Liver (tissue), 9 donors: ENCODE measurements around the gene AHI1. TPM values are rescaled to one million over a fixed set of nuclear protein-coding genes. Genes with fewer than 3 reads are reported as not detected.

Experiments used
- DNase-seq: peaks from one replicate; pipeline ENCODE4 v3.0.0-alpha.2; 2017; ENCODE audit warnings: low spot score
- H3K27ac ChIP-seq, 2 donors: one replicate each; pipeline ENCODE4 v1.7.0; 2013; ENCODE audit warnings: inconsistent platforms in 2 of 2, low read length in 2 of 2, control low read depth in 1 of 2, low read depth in 1 of 2, mild to moderate bottlenecking in 1 of 2
- H3K27me3 ChIP-seq, 4 donors: one replicate each; pipeline versions ENCODE4 v1.6.1 to v1.7.0; 2013; ENCODE audit warnings: low read length in 3 of 4, inconsistent platforms in 1 of 4, mild to moderate bottlenecking in 1 of 4, moderate library complexity in 1 of 4; ENCODE audit not compliant: control insufficient read depth in 4 of 4, insufficient read depth in 4 of 4
- H3K36me3 ChIP-seq, 4 donors: one replicate each; pipeline versions ENCODE4 v1.6.1 to v1.7.0; 2013; ENCODE audit warnings: low read length in 3 of 4, mild to moderate bottlenecking in 3 of 4, low read depth in 1 of 4, moderate library complexity in 1 of 4; ENCODE audit not compliant: control insufficient read depth in 4 of 4, insufficient read depth in 3 of 4
- H3K4me1 ChIP-seq, 4 donors: one replicate each; pipeline versions ENCODE4 v1.6.1 to v1.7.0; 2013; ENCODE audit warnings: low read length in 3 of 4, mild to moderate bottlenecking in 3 of 4, moderate library complexity in 1 of 4; ENCODE audit not compliant: control insufficient read depth in 4 of 4, insufficient read depth in 4 of 4
- H3K4me3 ChIP-seq, 3 donors: one replicate each; pipeline versions ENCODE4 v1.6.1 to v1.7.0; 2013; ENCODE audit warnings: low read length in 3 of 3, control low read depth in 1 of 3, low read depth in 1 of 3, mild to moderate bottlenecking in 1 of 3
- H3K9ac ChIP-seq, 2 donors: one replicate each; pipeline ENCODE4 v1.7.0; 2013; ENCODE audit warnings: low read length in 2 of 2, mild to moderate bottlenecking in 2 of 2, moderate library complexity in 2 of 2, control low read depth in 1 of 2, low read depth in 1 of 2
- H3K9me3 ChIP-seq, 4 donors: one replicate each; pipeline versions ENCODE4 v1.6.1 to v1.7.0; 2013; ENCODE audit warnings: low read length in 3 of 4; ENCODE audit not compliant: control insufficient read depth in 4 of 4
- ATF3 ChIP-seq: IDR thresholded peaks from 2 replicates; pipeline ENCODE4 v1.6.1; 2016; ENCODE audit warnings: antibody characterized with exemption
- EGR1 ChIP-seq, 2 donors: IDR thresholded peaks; 2 replicates each; pipeline ENCODE4 v1.6.1; 2016 to 2018; ENCODE audit warnings: antibody characterized with exemption in 2 of 2, low read depth in 2 of 2
- FOXA1 ChIP-seq: IDR thresholded peaks from 2 replicates; pipeline ENCODE4 v1.6.1; 2016; ENCODE audit warnings: antibody characterized with exemption
- GABPA ChIP-seq, 2 donors: IDR thresholded peaks in 1 of 2; conservative IDR thresholded peaks in 1 of 2; 2 replicates each; pipeline ENCODE4 v1.6.1; 2016; ENCODE audit warnings: antibody characterized with exemption in 2 of 2, mild to moderate bottlenecking in 1 of 2, moderate library complexity in 1 of 2
- HNF4A ChIP-seq, 2 donors: conservative IDR thresholded peaks; 2 replicates each; pipeline ENCODE4 v1.6.1; 2016; ENCODE audit warnings: antibody characterized with exemption in 2 of 2, mild to moderate bottlenecking in 2 of 2
- MAX ChIP-seq: IDR thresholded peaks from 2 replicates; pipeline ENCODE4 v1.6.1; 2016; ENCODE audit warnings: antibody characterized with exemption
- NR2F2 ChIP-seq: IDR thresholded peaks from 2 replicates; pipeline ENCODE4 v1.6.1; 2016; ENCODE audit warnings: antibody characterized with exemption
- RAD21 ChIP-seq, 2 donors: IDR thresholded peaks; 2 replicates each; pipeline ENCODE4 v1.6.1; 2016; ENCODE audit warnings: antibody characterized with exemption in 2 of 2, mild to moderate bottlenecking in 2 of 2
- REST ChIP-seq: IDR thresholded peaks from 2 replicates; pipeline ENCODE4 v1.6.1; 2016; ENCODE audit warnings: antibody characterized with exemption, mild to moderate bottlenecking
- RXRA ChIP-seq, 2 donors: IDR thresholded peaks; 2 replicates each; pipeline ENCODE4 v1.6.1; 2017 to 2018; ENCODE audit warnings: antibody characterized with exemption in 2 of 2, mild to moderate bottlenecking in 1 of 2
- SP1 ChIP-seq: IDR thresholded peaks from 2 replicates; pipeline ENCODE4 v1.6.1; 2018; ENCODE audit warnings: antibody characterized with exemption, mild to moderate bottlenecking
- TAF1 ChIP-seq: conservative IDR thresholded peaks from 2 replicates; pipeline ENCODE4 v1.6.1; 2016; ENCODE audit warnings: antibody characterized with exemption, mild to moderate bottlenecking
- WGBS: extraction: QIAGEN DNeasy Blood & Tissue Kit; methylation state at CpG from one replicate; pipeline ENCODE4 v1.1.7; 2013; 5-methylcytosine and 5-hydroxymethylcytosine counted together
- polyA plus RNA-seq, 2 donors: library from polyadenylated mRNA; stranded (reverse) in 1 of 2; unstranded in 1 of 2; fragments of 200-250 nt in 1 of 2; fragments of >200 nt in 1 of 2; fragmentation: Nextera tagmentation in 1 of 2; extraction: Ambion mirVana in 1 of 2; gene quantifications; one replicate each; pipeline versions ENCODE4 v1.2.1 to v1.2.3, GENCODE V29; 2013 to 2015
- total RNA-seq, 2 donors: library from RNA; depleted of rRNA; stranded (reverse); fragments of >200 nt; gene quantifications; one replicate each; pipeline ENCODE4 v1.2.3, GENCODE V29; 2014
- TF ChIP-seq, protein P1 (sequence below): fragments of 150-350 bp; IDR thresholded peaks from 2 replicates; pipeline ENCODE4 v1.5.1; 2017; ENCODE audit warnings: improper control_type of control experiment, low read depth, low read length; ENCODE audit not compliant: missing input control
- TF ChIP-seq, protein P2 (sequence below): IDR thresholded peaks from 2 replicates; pipeline ENCODE4 v1.6.1; 2016; ENCODE audit warnings: antibody characterized with exemption
- donor health status: healthy.
- donor health status: healthy.
- donor health status: healthy.
- donor health status: healthy.
- donor health status: healthy.

AHI1 gene
- total and polyA plus RNA-seq, 4 donors, result 2.0 to 14.4 (median 9.0) TPM

- DNase-seq, result no peak
- no peak for TF ChIP-seq NR2F2
- no peak for TF ChIP-seq GABPA (IDR thresholded peaks at IDR 0.05 in 1 of 2, conservative IDR thresholded peaks at IDR 0.05 in 1 of 2)
- TF ChIP-seq, protein P1, sequence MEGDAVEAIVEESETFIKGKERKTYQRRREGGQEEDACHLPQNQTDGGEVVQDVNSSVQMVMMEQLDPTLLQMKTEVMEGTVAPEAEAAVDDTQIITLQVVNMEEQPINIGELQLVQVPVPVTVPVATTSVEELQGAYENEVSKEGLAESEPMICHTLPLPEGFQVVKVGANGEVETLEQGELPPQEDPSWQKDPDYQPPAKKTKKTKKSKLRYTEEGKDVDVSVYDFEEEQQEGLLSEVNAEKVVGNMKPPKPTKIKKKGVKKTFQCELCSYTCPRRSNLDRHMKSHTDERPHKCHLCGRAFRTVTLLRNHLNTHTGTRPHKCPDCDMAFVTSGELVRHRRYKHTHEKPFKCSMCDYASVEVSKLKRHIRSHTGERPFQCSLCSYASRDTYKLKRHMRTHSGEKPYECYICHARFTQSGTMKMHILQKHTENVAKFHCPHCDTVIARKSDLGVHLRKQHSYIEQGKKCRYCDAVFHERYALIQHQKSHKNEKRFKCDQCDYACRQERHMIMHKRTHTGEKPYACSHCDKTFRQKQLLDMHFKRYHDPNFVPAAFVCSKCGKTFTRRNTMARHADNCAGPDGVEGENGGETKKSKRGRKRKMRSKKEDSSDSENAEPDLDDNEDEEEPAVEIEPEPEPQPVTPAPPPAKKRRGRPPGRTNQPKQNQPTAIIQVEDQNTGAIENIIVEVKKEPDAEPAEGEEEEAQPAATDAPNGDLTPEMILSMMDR, result no peak
- TF ChIP-seq SP1, result no peak
- TF ChIP-seq HNF4A (conservative IDR thresholded peaks at IDR 0.05), result no peak
- TF ChIP-seq MAX, result no peak
- no peak for TF ChIP-seq RAD21 (IDR thresholded peaks at IDR 0.05)
- no peak for TF ChIP-seq EGR1 (IDR thresholded peaks at IDR 0.05; ENCODE audit: low read depth in 2 of 2)
- no peak for TF ChIP-seq REST
- no peak for TF ChIP-seq TAF1
- TF ChIP-seq FOXA1, result no peak
- no peak for TF ChIP-seq RXRA (IDR thresholded peaks at IDR 0.05)
- TF ChIP-seq, protein P2, sequence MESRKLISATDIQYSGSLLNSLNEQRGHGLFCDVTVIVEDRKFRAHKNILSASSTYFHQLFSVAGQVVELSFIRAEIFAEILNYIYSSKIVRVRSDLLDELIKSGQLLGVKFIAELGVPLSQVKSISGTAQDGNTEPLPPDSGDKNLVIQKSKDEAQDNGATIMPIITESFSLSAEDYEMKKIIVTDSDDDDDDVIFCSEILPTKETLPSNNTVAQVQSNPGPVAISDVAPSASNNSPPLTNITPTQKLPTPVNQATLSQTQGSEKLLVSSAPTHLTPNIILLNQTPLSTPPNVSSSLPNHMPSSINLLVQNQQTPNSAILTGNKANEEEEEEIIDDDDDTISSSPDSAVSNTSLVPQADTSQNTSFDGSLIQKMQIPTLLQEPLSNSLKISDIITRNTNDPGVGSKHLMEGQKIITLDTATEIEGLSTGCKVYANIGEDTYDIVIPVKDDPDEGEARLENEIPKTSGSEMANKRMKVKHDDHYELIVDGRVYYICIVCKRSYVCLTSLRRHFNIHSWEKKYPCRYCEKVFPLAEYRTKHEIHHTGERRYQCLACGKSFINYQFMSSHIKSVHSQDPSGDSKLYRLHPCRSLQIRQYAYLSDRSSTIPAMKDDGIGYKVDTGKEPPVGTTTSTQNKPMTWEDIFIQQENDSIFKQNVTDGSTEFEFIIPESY, result no peak
- no peak for TF ChIP-seq ATF3
- Histone ChIP-seq H3K9me3 (no peaks in the 10 kb centered on the region), H3K27ac (no peak overlapping the region), H3K36me3 (no peaks in the 10 kb centered on the region), H3K4me1 (no peaks in the 10 kb centered on the region), H3K27me3 (no peaks in the 10 kb centered on the region), H3K9ac (no peak overlapping the region), H3K4me3 (no peak overlapping the region)
- WGBS, result 93% methylated on average over 7 of the region's 7 CpGs
Measured at GRCh38 chr6:135243871-135244796, 253.4 kb downstream of the AHI1 start.
